BJ (cell line): ENCODE data around the gene SAMD11. TPM values are rescaled to one million over a fixed set of nuclear protein-coding genes. Genes with fewer than 3 reads are reported as not detected.

ENCODE experiments used
- CTCF ChIA-PET: fragments of 350-600 bp; formaldehyde crosslinking; extraction: SDS; loops from one replicate; lab custom pipeline; 2021; ENCODE audit warnings: antibody characterized with exemption, inconsistent platforms; lab: Yijun Ruan, JAX
- POLR2A ChIA-PET: fragments of 300-600 bp; sonication (Branson Sonifier 250); formaldehyde crosslinking; extraction: SDS; loops from one replicate; lab custom pipeline; 2021; ENCODE audit warnings: antibody characterized with exemption; lab: Charles Lee
- DNase-seq: peaks from one replicate; pipeline ENCODE4 v3.0.0-alpha.2; 2011; ENCODE audit warnings: low read depth
- H3K27me3 ChIP-seq: 2 replicates; pipeline ENCODE4 v1.6.0; 2011; ENCODE audit warnings: low read length; ENCODE audit not compliant: control insufficient read depth, insufficient read depth
- H3K36me3 ChIP-seq: 2 replicates; pipeline ENCODE4 v1.5.1; 2011; ENCODE audit warnings: low read length; ENCODE audit not compliant: control insufficient read depth, insufficient read depth
- H3K4me3 ChIP-seq: 2 replicates; pipeline ENCODE4 v1.5.1; 2011; ENCODE audit warnings: low read depth, mild to moderate bottlenecking, control low read depth, low read length
- polyA plus RNA-seq: library from polyadenylated mRNA; depleted of rRNA; stranded (reverse); fragments of >200 nt; gene quantifications from 2 replicates; pipeline ENCODE4 v1.2.3, GENCODE V29; 2011
- TF ChIP-seq, protein P1 (sequence below): IDR thresholded peaks from 2 replicates; pipeline ENCODE4 v1.5.1; 2011; ENCODE audit warnings: low read depth, mild to moderate bottlenecking, control low read depth, inconsistent platforms, low read length, moderate library complexity; ENCODE audit not compliant: insufficient read depth

SAMD11 gene
- polyA plus RNA-seq, 1 experiment, result 10.0 TPM

DNA sequence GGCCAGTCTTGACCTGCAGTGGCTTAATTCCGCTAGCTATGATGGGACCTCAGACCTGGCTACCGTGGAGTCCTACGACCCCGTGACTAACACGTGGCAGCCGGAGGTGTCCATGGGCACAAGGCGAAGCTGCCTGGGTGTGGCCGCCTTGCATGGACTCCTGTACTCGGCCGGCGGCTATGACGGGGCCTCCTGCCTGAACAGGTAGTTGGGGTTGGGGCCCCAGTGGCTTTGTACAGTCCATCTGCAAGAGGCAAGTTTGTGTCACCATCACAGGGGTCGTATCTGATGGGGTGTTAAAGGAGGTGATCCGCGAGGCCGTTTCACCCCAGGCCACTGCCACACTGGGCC is 39.6 kb downstream of the SAMD11 start:
- DNase-seq, result no peak
- Histone ChIP-seq H3K27me3 (no peaks in the 10 kb centered on the region), H3K36me3 (peaks cover 11% of the 10 kb centered on the region; the same call in 1 of the 2 replicates), H3K4me3 (no peak overlapping the region)
- TF ChIP-seq, protein P1, sequence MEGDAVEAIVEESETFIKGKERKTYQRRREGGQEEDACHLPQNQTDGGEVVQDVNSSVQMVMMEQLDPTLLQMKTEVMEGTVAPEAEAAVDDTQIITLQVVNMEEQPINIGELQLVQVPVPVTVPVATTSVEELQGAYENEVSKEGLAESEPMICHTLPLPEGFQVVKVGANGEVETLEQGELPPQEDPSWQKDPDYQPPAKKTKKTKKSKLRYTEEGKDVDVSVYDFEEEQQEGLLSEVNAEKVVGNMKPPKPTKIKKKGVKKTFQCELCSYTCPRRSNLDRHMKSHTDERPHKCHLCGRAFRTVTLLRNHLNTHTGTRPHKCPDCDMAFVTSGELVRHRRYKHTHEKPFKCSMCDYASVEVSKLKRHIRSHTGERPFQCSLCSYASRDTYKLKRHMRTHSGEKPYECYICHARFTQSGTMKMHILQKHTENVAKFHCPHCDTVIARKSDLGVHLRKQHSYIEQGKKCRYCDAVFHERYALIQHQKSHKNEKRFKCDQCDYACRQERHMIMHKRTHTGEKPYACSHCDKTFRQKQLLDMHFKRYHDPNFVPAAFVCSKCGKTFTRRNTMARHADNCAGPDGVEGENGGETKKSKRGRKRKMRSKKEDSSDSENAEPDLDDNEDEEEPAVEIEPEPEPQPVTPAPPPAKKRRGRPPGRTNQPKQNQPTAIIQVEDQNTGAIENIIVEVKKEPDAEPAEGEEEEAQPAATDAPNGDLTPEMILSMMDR, result no peak
- ChIA-PET POLR2A (no interaction called here), CTCF (no interaction called here)

DNA sequence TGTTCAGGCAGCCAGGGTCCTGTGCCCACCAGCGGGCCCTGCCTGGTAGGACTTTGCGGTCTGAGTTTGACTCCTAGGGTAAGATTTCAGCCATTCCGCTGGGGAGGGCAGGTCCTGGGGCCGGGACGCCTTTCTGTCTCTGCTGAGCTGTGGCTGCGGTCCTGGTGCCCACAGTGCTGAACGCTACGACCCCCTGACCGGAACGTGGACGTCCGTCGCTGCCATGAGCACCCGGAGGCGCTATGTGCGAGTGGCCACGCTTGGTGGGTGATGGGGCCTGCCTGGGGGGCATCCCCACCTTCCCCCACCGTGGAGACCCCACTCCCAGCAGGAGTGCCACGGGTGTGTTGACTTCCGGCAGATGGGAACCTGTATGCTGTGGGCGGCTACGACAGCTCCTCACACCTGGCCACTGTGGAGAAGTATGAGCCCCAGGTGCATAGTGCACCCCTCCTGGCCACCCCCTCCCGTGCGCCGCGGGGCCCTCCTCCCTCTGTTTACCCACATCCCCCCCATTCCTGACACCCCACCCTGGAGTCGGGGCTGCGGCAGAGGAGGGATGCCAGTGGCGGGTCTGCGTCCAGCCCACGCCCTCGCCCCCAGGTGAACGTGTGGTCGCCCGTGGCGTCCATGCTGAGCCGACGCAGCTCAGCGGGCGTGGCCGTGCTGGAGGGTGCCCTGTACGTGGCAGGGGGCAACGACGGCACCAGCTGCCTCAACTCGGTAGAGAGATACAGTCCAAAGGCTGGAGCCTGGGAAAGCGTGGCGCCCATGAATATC is 40.2 kb downstream of the SAMD11 start:
- TF ChIP-seq, protein P1, result no peak
- H3K36me3 ChIP-seq, result peaks cover 11% of the 10 kb centered on the region; the same call in 1 of the 2 replicates
- POLR2A ChIA-PET, result interaction anchor here (0.6 kb wide), 1 partner anchor 36 kb away, joined by 3 read pairs; the partner anchor contains the start of gene HES4
- DNase-seq, result no peak
- H3K27me3 ChIP-seq, result no peaks in the 10 kb centered on the region
- no peak overlapping the region for H3K4me3 ChIP-seq
- CTCF ChIA-PET, result no interaction called here

DNA sequence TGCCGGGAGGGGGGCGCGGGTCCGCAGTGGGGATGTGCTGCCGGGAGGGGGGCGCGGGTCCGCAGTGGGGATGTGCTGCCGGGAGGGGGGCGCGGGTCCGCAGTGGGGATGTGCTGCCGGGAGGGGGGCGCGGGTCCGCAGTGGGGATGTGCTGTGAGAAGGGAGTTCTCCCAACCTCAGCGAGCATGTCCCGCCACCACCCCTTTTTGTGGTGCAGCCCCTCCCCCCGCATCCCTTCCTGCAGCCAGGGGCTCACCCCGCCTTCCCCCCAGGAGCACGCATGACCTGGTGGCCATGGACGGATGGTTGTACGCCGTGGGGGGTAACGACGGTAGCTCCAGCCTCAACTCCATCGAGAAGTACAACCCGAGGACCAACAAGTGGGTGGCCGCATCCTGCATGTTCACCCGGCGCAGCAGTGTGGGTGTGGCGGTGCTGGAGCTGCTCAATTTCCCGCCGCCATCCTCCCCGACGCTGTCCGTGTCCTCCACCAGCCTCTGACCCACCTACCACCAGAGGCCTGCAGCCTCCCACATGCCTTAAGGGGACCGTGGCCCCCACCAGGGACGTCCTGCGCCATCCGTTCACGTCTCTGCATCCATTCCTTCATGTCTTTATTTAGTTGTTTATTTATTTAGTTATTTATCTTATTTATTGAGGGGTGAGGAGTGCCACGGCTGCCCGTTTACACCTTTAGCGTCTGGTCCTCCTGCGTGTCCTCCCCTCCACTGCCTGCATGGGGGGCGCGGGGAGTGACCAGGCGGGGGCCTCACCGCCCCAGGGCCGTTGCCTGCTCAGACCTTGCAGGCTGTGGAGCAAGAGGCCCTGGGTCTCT is 41.2 kb downstream of the SAMD11 start:
- H3K4me3 ChIP-seq, result no peak overlapping the region
- H3K36me3 ChIP-seq, result peaks cover 11% of the 10 kb centered on the region; the same call in 1 of the 2 replicates
- CTCF ChIA-PET, result interaction anchor here (1.0 to 2.6 kb wide), 2 partner anchors 11 to 44 kb away, joined by 3 to 11 read pairs; no protein-coding TSS in a partner anchor
- DNase-seq, result no peak
- POLR2A ChIA-PET, result no interaction called here
- H3K27me3 ChIP-seq, result no peaks in the 10 kb centered on the region
- TF ChIP-seq, protein P1, result no peak

DNA sequence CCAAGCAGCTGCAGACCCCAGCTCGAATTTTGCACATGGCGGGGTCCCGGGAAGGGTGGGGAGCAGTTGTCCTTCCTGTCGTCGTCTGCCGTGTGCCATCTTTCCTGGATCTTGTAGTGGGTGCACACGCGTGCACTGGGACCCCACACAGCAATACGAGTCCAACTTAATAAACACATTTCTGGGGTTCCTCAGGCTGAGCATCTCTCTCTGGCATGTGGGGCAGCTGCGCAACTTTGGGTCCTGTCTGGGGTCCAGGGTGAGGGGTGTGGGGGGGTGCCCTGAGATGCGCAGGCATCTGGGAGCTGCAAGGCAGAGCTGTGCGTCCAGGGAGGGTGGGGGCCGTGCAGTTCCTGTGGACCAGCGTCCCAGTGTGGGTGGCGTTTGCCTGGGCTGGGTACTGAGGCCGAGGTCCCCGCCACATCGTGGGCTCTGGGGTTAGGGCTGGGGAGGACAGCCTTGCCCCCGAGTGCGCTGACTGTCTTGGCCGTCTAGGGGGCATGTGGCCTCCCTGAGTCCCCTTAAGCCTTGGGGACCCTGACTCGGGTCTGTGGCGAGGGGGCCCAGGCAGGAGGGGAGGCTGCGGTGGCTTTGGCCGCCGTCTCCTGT is 41.9 kb downstream of the SAMD11 start:
- Histone ChIP-seq H3K27me3 (no peaks in the 10 kb centered on the region), H3K36me3 (peaks cover 11% of the 10 kb centered on the region; the same call in 1 of the 2 replicates), H3K4me3 (no peak overlapping the region)
- CTCF ChIA-PET, result interaction anchor here (1.0 to 2.6 kb wide), 2 partner anchors 10 to 45 kb away, joined by 3 to 11 read pairs; no protein-coding TSS in a partner anchor
- POLR2A ChIA-PET, result no interaction called here
- DNase-seq, result no peak
- TF ChIP-seq, protein P1, result no peak
